Measurements from ENCODE around the gene CLMN. TPM values are rescaled to one million over a fixed set of nuclear protein-coding genes. Genes with fewer than 3 reads are reported as not detected.

Gene CLMN
- total and polyA plus RNA-seq, 2 of the 8 experiments (the other 6 are each of a cell fraction or from before 2014, with no cell fraction given), result 1.6 to 8.2 TPM

DNA sequence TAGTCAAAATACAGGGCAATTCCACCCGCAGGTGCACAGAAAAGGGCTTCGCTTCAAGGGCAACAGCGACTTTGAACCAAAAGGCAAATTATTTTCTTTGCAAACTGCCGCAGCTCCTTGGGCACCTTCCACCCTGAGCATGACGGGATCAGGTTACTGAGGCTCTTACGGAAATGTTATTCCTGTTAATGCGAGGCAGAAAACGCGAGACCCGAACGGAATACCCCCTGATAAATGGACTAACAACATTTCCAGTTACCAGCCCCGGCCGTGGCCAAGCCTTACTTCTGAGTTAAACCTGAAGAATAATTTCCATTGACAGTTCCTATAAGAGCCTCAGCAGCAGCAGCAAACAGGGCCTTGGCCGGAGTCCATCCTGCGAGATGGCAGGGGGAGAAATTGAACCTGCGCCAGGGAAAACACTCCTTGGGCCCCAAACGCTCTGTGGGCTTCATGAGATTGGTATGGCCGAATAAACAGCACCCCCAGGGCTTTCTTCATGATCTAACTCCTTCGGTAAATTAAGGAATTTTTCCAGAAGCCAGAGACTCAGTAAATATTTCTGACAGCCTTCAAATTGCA, 92.3 kb downstream of the CLMN start:
- no peak overlapping the region for H4K8ac ChIP-seq (ENCODE audit: extremely low read depth, insufficient read depth, low read length)
- H3K4me3 ChIP-seq (ENCODE audit: extremely low read depth in 1 of 4, insufficient read depth in 2 of 4, low read depth in 3 of 4, low read length in 4 of 4), result no peak overlapping the region
- no peak overlapping the region for H2BK20ac ChIP-seq (ENCODE audit: low read length)
- no peak overlapping the region for H3K14ac ChIP-seq (ENCODE audit: insufficient read length)
- H3K4me1 ChIP-seq (replicated peaks in 1 of 4; ENCODE audit: control insufficient read depth in 3 of 4, insufficient read depth in 4 of 4, low read length in 3 of 4), result peaks cover 0 to 7% (median 3%) of the 10 kb centered on the region in 4 experiments; a peak in 4 of 7 replicates
- H3K4me2 ChIP-seq (ENCODE audit: insufficient read depth in 1 of 2, low read depth in 2 of 2, low read length in 2 of 2), result no peak overlapping the region
- 83% methylated on average over 19 of the region's 19 CpGs; no CpG with 5 or more reads in 1 of the 2 experiments for WGBS, 2 experiments (ENCODE audit: extremely low coverage in 1 of 2, insufficient coverage in 1 of 2, insufficient read length in 1 of 2, insufficient replicate concordance in 2 of 2, low coverage in 1 of 2, low lambda C conversion rate in 2 of 2, missing lambda C conversion rate in 1 of 2)
- no peak overlapping the region for H3K4ac ChIP-seq (replicated peaks; ENCODE audit: insufficient read length, low read depth, low read length)
- H3K56ac ChIP-seq (replicated peaks; ENCODE audit: insufficient read length, low read depth, low read length), result no peak overlapping the region
- H2AFZ ChIP-seq (ENCODE audit: low read length), result no peak overlapping the region
- H3K27me3 ChIP-seq (replicated peaks in 1 of 4; ENCODE audit: control insufficient read depth in 3 of 4, extremely low read depth in 1 of 4, insufficient read depth in 3 of 4, low read length in 3 of 4), result no peaks in the 10 kb centered on the region
- no peak overlapping the region for H4K91ac ChIP-seq (replicated peaks; ENCODE audit: insufficient read length, low read length)
- no peaks in the 10 kb centered on the region for H3K23me2 ChIP-seq (ENCODE audit: low read depth, low read length)
- no peak overlapping the region for H2BK5ac ChIP-seq (ENCODE audit: low read depth, low read length)
- FAIRE-seq (no peak), DNase-seq (ENCODE audit: low read depth in 1 of 2, low spot score in 2 of 2) (no peak)
- no peak overlapping the region for H3K9ac ChIP-seq (replicated peaks in 1 of 4; ENCODE audit: extremely low read depth in 1 of 4, low read depth in 3 of 4, low read length in 3 of 4)
- no peak overlapping the region for H2BK120ac ChIP-seq (replicated peaks; ENCODE audit: low read depth, low read length)
- H3K79me2 ChIP-seq (ENCODE audit: control insufficient read depth in 1 of 2, insufficient read depth in 2 of 2, low read length in 2 of 2), result no peaks in the 10 kb centered on the region
- ChIA-PET CTCF (ENCODE audit: partially characterized antibody) (interaction anchor here (0.8 kb wide), 1 partner anchor 135 kb away, joined by 3 read pairs; no protein-coding TSS in a partner anchor), POLR2A (ENCODE audit: partially characterized antibody) (no interaction called here)
- no peaks in the 10 kb centered on the region for H3K36me3 ChIP-seq (ENCODE audit: control insufficient read depth in 2 of 4, insufficient read depth in 4 of 4, low read length in 3 of 4)
- no peaks in the 10 kb centered on the region for H3K79me1 ChIP-seq (ENCODE audit: low read depth, low read length)
- no peak overlapping the region for H3K18ac ChIP-seq (ENCODE audit: extremely low read depth, low read length)
- no peaks in the 10 kb centered on the region for H4K20me1 ChIP-seq (replicated peaks in 1 of 2; ENCODE audit: control insufficient read depth in 1 of 2, insufficient read depth in 2 of 2, low read length in 2 of 2)
- no peaks in the 10 kb centered on the region for H3K9me3 ChIP-seq (ENCODE audit: insufficient read depth in 2 of 2, low read depth in 1 of 2, low read length in 1 of 2)
- H3K23ac ChIP-seq (ENCODE audit: insufficient read length), result no peak overlapping the region
- no peak overlapping the region for H4K5ac ChIP-seq (ENCODE audit: insufficient read length, low read depth, low read length)
- no peak overlapping the region for H2BK12ac ChIP-seq (ENCODE audit: low read depth, low read length)
- no peak overlapping the region for H3K27ac ChIP-seq (ENCODE audit: low read depth, low read length)
- H2AK5ac ChIP-seq (ENCODE audit: low read depth, low read length), result no peak overlapping the region
- no peak overlapping the region for H2BK15ac ChIP-seq (ENCODE audit: low read length)
- TF ChIP-seq KDM1A (IDR thresholded peaks at IDR 0.05; ENCODE audit: borderline replicate concordance, low read length) (no peak), ZNF274 (IDR thresholded peaks at IDR 0.05; ENCODE audit: borderline replicate concordance, extremely low read depth, low read length) (no peak), SP4 (IDR thresholded peaks at IDR 0.05; ENCODE audit: low read length) (no peak), KDM5A (IDR thresholded peaks at IDR 0.05; ENCODE audit: low read length) (no peak), MAFK (IDR thresholded peaks at IDR 0.05; ENCODE audit: low read depth, low read length) (no peak), CTBP2 (IDR thresholded peaks at IDR 0.05; ENCODE audit: borderline replicate concordance, insufficient read depth, insufficient read length, low read length) (no peak), HDAC6 (IDR thresholded peaks at IDR 0.05; ENCODE audit: low read depth, low read length) (no peak), RXRA (IDR thresholded peaks at IDR 0.05; ENCODE audit: insufficient read depth, low read depth, low read length) (no peak)

Data from H1 (cell line).